Measurements from ENCODE around the gene WFS1.

The WFS1 gene, protein sequence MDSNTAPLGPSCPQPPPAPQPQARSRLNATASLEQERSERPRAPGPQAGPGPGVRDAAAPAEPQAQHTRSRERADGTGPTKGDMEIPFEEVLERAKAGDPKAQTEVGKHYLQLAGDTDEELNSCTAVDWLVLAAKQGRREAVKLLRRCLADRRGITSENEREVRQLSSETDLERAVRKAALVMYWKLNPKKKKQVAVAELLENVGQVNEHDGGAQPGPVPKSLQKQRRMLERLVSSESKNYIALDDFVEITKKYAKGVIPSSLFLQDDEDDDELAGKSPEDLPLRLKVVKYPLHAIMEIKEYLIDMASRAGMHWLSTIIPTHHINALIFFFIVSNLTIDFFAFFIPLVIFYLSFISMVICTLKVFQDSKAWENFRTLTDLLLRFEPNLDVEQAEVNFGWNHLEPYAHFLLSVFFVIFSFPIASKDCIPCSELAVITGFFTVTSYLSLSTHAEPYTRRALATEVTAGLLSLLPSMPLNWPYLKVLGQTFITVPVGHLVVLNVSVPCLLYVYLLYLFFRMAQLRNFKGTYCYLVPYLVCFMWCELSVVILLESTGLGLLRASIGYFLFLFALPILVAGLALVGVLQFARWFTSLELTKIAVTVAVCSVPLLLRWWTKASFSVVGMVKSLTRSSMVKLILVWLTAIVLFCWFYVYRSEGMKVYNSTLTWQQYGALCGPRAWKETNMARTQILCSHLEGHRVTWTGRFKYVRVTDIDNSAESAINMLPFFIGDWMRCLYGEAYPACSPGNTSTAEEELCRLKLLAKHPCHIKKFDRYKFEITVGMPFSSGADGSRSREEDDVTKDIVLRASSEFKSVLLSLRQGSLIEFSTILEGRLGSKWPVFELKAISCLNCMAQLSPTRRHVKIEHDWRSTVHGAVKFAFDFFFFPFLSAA

DNA sequence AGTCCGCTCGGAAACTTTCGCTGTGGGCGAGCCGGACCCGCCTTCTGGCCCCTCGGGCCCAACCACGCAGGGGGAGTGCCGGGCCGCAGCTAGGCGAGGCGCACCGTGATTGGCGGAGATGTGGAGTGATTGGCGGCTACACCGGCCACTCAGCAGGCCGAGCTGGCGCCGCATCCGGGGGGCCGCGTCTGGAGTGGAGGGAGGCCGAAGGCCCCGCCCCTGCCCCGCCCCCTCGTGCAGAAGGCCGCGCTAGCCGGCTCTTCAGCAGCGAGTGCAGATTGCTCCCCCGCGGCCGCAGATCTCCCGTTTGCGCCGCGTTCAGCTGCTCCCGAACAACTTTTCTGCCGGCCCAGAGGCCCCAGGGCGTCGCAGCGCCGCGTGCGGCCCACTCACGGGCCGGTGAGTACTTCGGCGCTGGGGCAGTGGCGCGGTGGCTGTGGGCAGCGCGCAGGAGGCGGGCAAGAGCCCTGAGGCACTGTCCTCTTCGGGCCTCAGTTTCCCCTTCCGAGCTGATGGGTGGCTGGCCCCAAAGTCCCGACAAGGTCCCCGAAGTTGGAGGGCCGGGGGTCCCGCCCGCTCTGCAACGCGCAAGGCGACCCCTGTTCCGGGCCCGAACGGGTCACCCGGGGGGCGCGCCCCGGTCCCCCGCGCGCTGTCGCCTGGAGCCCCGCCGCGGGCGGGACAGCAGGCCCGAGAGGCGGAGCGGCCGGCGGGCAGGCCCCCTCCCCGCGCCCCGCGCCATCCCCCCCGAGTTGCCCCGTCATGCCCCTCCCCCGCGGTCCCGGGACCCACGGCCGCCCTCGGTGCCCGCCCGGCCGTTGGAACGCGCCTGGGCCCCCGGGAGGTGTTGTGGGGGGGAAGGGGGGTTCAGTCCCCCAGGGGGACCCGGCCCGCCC, at the start of gene WFS1:
Gene WFS1 (plus strand): TSS at position 235 of the 896 bp plus-strand sequence. CDS start 7,606 bp downstream, outside the sequence.
- TF ChIP-seq, protein P1, sequence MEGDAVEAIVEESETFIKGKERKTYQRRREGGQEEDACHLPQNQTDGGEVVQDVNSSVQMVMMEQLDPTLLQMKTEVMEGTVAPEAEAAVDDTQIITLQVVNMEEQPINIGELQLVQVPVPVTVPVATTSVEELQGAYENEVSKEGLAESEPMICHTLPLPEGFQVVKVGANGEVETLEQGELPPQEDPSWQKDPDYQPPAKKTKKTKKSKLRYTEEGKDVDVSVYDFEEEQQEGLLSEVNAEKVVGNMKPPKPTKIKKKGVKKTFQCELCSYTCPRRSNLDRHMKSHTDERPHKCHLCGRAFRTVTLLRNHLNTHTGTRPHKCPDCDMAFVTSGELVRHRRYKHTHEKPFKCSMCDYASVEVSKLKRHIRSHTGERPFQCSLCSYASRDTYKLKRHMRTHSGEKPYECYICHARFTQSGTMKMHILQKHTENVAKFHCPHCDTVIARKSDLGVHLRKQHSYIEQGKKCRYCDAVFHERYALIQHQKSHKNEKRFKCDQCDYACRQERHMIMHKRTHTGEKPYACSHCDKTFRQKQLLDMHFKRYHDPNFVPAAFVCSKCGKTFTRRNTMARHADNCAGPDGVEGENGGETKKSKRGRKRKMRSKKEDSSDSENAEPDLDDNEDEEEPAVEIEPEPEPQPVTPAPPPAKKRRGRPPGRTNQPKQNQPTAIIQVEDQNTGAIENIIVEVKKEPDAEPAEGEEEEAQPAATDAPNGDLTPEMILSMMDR (IDR thresholded peaks at IDR 0.05; ENCODE audit: insufficient read depth, low read length, poor library complexity, severe bottlenecking): no peak
- peak within 1 kb of the TSS; percentile 82 for H3K4me3 ChIP-seq (replicated peaks; ENCODE audit: low read depth, low read length)
- H3K27me3 ChIP-seq (replicated peaks; ENCODE audit: control insufficient read depth, insufficient read depth, low read length): no peaks in the 10 kb centered on the region; the same call in 1 of the 2 replicates
- DNase-seq (ENCODE audit: extremely low read depth, insufficient read length): peak; percentile 99
- no peaks in the 10 kb centered on the region for H3K36me3 ChIP-seq (ENCODE audit: control insufficient read depth, insufficient read depth, low read length)

DNA sequence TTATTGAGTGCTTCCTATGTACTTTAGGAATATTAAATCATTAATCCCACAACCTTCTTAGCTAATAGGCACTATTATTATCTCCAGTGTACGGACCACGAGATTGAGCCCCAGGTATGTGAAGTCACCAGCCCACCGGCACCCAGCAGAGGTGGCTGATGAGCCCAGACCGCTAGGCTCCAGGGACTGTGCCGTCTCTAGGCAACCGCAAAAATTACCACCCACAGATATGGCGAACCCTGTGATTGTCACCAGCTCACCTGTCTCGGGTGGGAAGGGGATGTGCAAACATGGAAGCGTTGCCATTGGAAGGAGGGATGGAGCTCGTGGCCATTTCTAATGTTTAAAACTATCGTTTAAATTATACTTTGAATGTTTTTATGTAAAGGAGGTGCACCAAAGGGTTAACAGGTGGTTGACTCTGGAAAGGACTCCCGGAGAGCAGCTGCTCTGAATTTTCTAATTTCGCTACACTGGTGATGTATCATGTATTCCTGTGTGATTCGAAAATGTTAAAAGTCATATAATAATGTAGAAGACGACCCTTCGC, 48.3 kb upstream of the WFS1 start:
- H3K36me3 ChIP-seq (ENCODE audit: control insufficient read depth, insufficient read depth, low read length): no peaks in the 10 kb centered on the region
- no peak overlapping the region for H3K4me3 ChIP-seq (replicated peaks; ENCODE audit: low read depth, low read length)
- peaks cover 1% of the 10 kb centered on the region; the same call in 1 of the 2 replicates for H3K27me3 ChIP-seq (replicated peaks; ENCODE audit: control insufficient read depth, insufficient read depth, low read length)
- TF ChIP-seq, protein P1 (IDR thresholded peaks at IDR 0.05; ENCODE audit: insufficient read depth, low read length, poor library complexity, severe bottlenecking): no peak
- DNase-seq (ENCODE audit: extremely low read depth, insufficient read length): no peak

DNA sequence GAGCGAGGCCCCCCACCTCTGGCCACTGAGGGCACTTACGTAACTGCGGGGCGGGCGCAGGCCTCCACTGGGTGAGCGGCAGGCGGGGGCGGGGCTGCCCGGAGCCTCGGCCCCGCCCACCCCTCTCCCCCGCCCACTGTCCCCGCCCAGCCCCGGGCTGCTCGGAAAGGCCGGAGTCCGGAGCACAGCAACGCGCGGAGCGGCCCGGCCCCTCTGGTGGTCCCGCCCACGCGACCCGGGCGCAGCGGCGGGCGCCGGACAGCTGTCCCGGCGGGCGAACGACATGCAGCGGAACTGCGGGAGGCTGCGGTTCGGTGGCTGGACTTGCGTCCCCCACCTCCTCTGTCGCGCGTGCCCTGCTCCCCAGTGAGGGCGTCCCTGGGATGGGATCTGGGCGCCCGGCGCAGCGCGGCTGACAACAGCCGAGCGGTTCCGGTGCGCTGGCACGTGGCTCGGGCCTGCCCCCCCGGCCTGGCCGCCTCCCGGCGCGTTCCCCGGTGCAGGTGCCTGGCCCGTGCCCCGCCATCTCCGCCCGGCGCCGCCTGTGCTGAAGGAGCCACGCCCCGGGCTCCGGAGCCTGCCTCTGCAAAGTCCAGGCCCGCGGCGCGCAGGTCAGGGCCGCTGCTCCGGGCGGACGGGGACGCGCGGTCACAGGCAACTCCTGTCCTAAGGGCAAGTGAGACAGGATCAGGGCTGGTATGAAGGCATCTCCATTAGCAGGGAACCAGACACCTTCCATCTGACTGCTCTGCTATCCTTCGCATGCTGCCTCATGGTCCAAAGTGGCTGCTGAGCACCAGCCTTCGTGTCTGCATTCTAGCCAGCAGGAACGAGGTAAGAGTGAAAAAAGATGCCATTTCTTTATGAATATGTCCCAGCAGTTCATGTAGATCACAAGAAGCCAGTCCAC, 47.5 kb upstream of the WFS1 start:
- H3K4me3 ChIP-seq (replicated peaks; ENCODE audit: low read depth, low read length): no peak overlapping the region
- no peaks in the 10 kb centered on the region for H3K36me3 ChIP-seq (ENCODE audit: control insufficient read depth, insufficient read depth, low read length)
- peaks cover 1% of the 10 kb centered on the region; the same call in 1 of the 2 replicates for H3K27me3 ChIP-seq (replicated peaks; ENCODE audit: control insufficient read depth, insufficient read depth, low read length)
- TF ChIP-seq, protein P1 (IDR thresholded peaks at IDR 0.05; ENCODE audit: insufficient read depth, low read length, poor library complexity, severe bottlenecking): no peak
- peak; percentile 72 for DNase-seq (ENCODE audit: extremely low read depth, insufficient read length)

DNA sequence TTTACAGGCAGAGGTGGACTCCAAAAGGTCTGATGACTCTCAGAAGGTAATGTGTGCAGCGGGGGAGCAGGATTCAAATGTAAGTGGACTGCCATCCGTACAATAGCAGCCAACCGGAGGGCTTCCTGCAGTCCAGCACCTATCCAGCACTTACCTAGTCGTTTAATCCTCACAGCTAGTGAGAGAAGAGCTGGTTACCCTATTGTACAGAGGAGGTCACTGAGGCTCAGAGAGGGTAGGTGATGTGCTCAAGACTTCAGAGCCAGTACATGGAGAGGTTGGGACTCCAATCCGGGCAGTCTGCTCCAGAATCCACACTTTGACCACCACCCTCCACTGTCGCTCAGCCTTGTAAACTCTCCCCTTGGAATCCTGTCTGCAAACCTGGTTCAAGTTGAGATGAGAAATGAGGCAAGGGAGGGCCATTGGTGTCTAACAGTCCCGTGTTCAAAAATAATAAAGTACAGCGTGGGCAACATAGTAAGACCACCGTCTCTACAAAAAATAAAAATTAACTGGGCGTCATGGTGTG, 46.8 kb upstream of the WFS1 start:
- DNase-seq (ENCODE audit: extremely low read depth, insufficient read length): no peak
- H3K4me3 ChIP-seq (replicated peaks; ENCODE audit: low read depth, low read length): no peak overlapping the region
- TF ChIP-seq, protein P1 (IDR thresholded peaks at IDR 0.05; ENCODE audit: insufficient read depth, low read length, poor library complexity, severe bottlenecking): no peak
- H3K36me3 ChIP-seq (ENCODE audit: control insufficient read depth, insufficient read depth, low read length): no peaks in the 10 kb centered on the region
- H3K27me3 ChIP-seq (replicated peaks; ENCODE audit: control insufficient read depth, insufficient read depth, low read length): peaks cover 1% of the 10 kb centered on the region; the same call in 1 of the 2 replicates
